ENCODE data around the gene GNG7. TPM values are rescaled to one million over a fixed set of nuclear protein-coding genes. Genes with fewer than 3 reads are reported as not detected.

GNG7 gene
- total and polyA plus RNA-seq, 10 of the 15 experiments (the other 5 are each of a cell fraction or from before 2014, with no cell fraction given): 1.9 to 13.6 (median 6.5) TPM

DNA sequence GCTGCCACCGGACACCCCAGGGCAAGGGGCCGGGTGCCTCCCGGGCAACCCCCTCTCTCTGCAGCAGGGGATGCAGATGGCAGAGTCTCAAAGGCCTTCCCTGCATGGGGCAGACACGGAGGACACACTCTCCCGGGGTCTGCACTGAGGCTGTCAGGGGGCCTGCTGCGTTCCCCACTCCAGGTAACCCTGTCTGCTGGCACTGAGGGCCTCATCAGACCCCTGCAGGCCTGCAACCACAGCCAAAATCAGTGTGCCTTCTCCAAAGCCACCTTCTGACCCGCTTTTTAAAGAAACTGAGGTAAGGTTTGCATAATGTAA, 93.9 kb downstream of the GNG7 start:
- FAIRE-seq (no peak), ATAC-seq (no peak; the same call in 1 of the 3 replicates), DNase-seq (ENCODE audit: low read depth, low spot score) (no peak)
- peak overlapping the region; percentile 96 for H3K27ac ChIP-seq (ENCODE audit: control insufficient read depth, insufficient read depth)
- H3K4me1 ChIP-seq (ENCODE audit: control insufficient read depth, insufficient read depth, low read length): peaks cover 40% of the 10 kb centered on the region
- H3K9me3 ChIP-seq (replicated peaks; ENCODE audit: control insufficient read depth, insufficient read depth, low read length): peaks cover 1% of the 10 kb centered on the region; the same call in 2 of the 3 replicates
- intact Hi-C loops (cut with micrococcal nuclease; ENCODE audit: unreplicated experiment) (loop anchor here (1.0 kb wide), 1 partner anchor 9 kb away; no protein-coding TSS in a partner anchor), in situ Hi-C loops (cut with MboI) (no loop called here)
- 17% methylated on average over 7 of the region's 7 CpGs for WGBS (ENCODE audit: insufficient coverage, insufficient replicate concordance, low lambda C conversion rate, missing lambda C conversion rate)
- ChIA-PET CTCF (interaction anchor here (0.6 to 21.7 kb wide), 11 partner anchors 11 to 216 kb away, joined by 3 to 318 read pairs (median 50); partner anchors contain the start of gene GADD45B), RAD21 (ENCODE audit: unreplicated experiment) (interaction anchor here (0.8 to 6.3 kb wide), 16 partner anchors 11 to 439 kb away, joined by 3 to 221 read pairs (median 8); partner anchors contain the start of genes GADD45B and LMNB2), POLR2A (interaction anchor here (1.2 to 8.9 kb wide), 8 partner anchors 11 to 439 kb away, joined by 4 to 166 read pairs (median 18); partner anchors contain the start of gene GADD45B), SMC1A (ENCODE audit: uncharacterized antibody, unreplicated experiment) (interaction anchor here (0.8 to 10.3 kb wide), 12 partner anchors 10 to 516 kb away, joined by 3 to 143 read pairs (median 16); partner anchors contain the start of gene GADD45B)
- peak overlapping the region; percentile 99 for H3K4me2 ChIP-seq (ENCODE audit: control insufficient read depth, insufficient read depth)
- no peaks in the 10 kb centered on the region for H4K20me1 ChIP-seq (ENCODE audit: control insufficient read depth, insufficient read depth)
- H3K36me3 ChIP-seq (ENCODE audit: control insufficient read depth in 2 of 2, insufficient read depth in 2 of 2, low read length in 1 of 2): no peaks in the 10 kb centered on the region; a peak in 1 of 4 replicates
- TSS peak; percentile 91 for BruUV-seq (replicated peaks)
- H2AFZ ChIP-seq (ENCODE audit: control insufficient read depth, low read depth, low read length): no peak overlapping the region
- no peaks in the 10 kb centered on the region for H3K27me3 ChIP-seq (replicated peaks in 1 of 2; ENCODE audit: control insufficient read depth in 2 of 2, insufficient read depth in 2 of 2, low read length in 1 of 2)
- H3K79me2 ChIP-seq (ENCODE audit: control insufficient read depth, insufficient read depth, low read length): peaks cover 27% of the 10 kb centered on the region
- peak overlapping the region; percentile 71 for H3K9ac ChIP-seq (ENCODE audit: control insufficient read depth, insufficient read depth, low read length)
- H3K4me3 ChIP-seq: peak overlapping the region; percentile 67
- TF ChIP-seq ATF7 (IDR thresholded peaks at IDR 0.05; ENCODE audit: low read depth) (no peak), EZH2 (IDR thresholded peaks at IDR 0.05; ENCODE audit: borderline replicate concordance, control insufficient read depth, low read depth, low read length) (no peak), PAX8 (IDR thresholded peaks at IDR 0.05) (no peak), BHLHE40 (IDR thresholded peaks at IDR 0.05; ENCODE audit: borderline replicate concordance in 1 of 2, low read depth in 2 of 2, low read length in 1 of 2) (no peak), ESRRA (IDR thresholded peaks at IDR 0.05; ENCODE audit: low read length) (no peak), HDAC6 (IDR thresholded peaks at IDR 0.05; ENCODE audit: unreplicated experiment) (no peak), KLF5 (IDR thresholded peaks at IDR 0.05; ENCODE audit: partially characterized antibody) (no peak), MTA2 (IDR thresholded peaks at IDR 0.05; ENCODE audit: low read depth) (no peak), GABPA (IDR thresholded peaks at IDR 0.05; ENCODE audit: low read depth) (no peak), SMC3 (IDR thresholded peaks at IDR 0.05; ENCODE audit: borderline replicate concordance, low read length) (no peak), BACH1 (IDR thresholded peaks at IDR 0.05; ENCODE audit: borderline replicate concordance) (no peak), SPI1 (IDR thresholded peaks at IDR 0.05; ENCODE audit: borderline replicate concordance, insufficient read depth, low read depth, low read length) (no peak), TCF12 (IDR thresholded peaks at IDR 0.05; ENCODE audit: low read depth, low read length) (no peak), NR2F1 (conservative IDR thresholded peaks at IDR 0.05) (no peak)
- TF ChIP-seq, protein P1, sequence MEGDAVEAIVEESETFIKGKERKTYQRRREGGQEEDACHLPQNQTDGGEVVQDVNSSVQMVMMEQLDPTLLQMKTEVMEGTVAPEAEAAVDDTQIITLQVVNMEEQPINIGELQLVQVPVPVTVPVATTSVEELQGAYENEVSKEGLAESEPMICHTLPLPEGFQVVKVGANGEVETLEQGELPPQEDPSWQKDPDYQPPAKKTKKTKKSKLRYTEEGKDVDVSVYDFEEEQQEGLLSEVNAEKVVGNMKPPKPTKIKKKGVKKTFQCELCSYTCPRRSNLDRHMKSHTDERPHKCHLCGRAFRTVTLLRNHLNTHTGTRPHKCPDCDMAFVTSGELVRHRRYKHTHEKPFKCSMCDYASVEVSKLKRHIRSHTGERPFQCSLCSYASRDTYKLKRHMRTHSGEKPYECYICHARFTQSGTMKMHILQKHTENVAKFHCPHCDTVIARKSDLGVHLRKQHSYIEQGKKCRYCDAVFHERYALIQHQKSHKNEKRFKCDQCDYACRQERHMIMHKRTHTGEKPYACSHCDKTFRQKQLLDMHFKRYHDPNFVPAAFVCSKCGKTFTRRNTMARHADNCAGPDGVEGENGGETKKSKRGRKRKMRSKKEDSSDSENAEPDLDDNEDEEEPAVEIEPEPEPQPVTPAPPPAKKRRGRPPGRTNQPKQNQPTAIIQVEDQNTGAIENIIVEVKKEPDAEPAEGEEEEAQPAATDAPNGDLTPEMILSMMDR (IDR thresholded peaks at IDR 0.05 in 2 of 3, conservative IDR thresholded peaks at IDR 0.05 in 1 of 3; ENCODE audit: control insufficient read depth in 2 of 3, extremely low read depth in 1 of 3, insufficient read depth in 1 of 3, low read depth in 3 of 3, low read length in 3 of 3): no peak
- TF ChIP-seq, protein P2, sequence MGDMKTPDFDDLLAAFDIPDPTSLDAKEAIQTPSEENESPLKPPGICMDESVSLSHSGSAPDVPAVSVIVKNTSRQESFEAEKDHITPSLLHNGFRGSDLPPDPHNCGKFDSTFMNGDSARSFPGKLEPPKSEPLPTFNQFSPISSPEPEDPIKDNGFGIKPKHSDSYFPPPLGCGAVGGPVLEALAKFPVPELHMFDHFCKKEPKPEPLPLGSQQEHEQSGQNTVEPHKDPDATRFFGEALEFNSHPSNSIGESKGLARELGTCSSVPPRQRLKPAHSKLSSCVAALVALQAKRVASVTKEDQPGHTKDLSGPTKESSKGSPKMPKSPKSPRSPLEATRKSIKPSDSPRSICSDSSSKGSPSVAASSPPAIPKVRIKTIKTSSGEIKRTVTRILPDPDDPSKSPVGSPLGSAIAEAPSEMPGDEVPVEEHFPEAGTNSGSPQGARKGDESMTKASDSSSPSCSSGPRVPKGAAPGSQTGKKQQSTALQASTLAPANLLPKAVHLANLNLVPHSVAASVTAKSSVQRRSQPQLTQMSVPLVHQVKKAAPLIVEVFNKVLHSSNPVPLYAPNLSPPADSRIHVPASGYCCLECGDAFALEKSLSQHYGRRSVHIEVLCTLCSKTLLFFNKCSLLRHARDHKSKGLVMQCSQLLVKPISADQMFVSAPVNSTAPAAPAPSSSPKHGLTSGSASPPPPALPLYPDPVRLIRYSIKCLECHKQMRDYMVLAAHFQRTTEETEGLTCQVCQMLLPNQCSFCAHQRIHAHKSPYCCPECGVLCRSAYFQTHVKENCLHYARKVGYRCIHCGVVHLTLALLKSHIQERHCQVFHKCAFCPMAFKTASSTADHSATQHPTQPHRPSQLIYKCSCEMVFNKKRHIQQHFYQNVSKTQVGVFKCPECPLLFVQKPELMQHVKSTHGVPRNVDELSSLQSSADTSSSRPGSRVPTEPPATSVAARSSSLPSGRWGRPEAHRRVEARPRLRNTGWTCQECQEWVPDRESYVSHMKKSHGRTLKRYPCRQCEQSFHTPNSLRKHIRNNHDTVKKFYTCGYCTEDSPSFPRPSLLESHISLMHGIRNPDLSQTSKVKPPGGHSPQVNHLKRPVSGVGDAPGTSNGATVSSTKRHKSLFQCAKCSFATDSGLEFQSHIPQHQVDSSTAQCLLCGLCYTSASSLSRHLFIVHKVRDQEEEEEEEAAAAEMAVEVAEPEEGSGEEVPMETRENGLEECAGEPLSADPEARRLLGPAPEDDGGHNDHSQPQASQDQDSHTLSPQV (IDR thresholded peaks at IDR 0.05): 0 out of 2 replicates have a peak, but pooled peaks have one; percentile 41

All from GM12878 (cell line).